Measurements from ENCODE around the gene ARSG.

DNA sequence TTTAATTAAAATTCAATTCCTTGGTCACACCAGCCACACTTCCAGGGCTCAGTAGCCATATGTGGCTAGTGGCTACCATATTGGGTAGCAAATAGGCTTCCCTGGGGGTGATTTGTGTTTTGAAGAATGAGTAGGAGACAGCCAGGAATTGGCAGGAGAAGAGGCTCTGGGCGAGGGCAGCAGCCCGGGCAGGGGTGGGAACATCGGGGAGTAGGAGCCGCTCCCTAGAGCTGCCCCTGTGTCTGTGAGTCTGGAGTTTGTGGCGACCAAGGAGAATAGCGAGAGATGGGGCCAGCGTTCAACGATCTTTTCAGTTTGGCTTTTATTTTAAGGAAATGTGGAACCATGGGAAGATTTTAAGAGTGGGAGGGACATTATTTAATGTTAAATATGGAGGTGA is 84.3 kb downstream of the ARSG start:
- TF ChIP-seq CTCF (IDR thresholded peaks at IDR 0.05; ENCODE audit: poor library complexity, severe bottlenecking) = no peak
- no peak for TF ChIP-seq REST (IDR thresholded peaks at IDR 0.05; ENCODE audit: borderline replicate concordance)
- TF ChIP-seq EP300 (conservative IDR thresholded peaks at IDR 0.05; ENCODE audit: poor library complexity, severe bottlenecking) = no peak
- TF ChIP-seq EZH2 (IDR thresholded peaks at IDR 0.05; ENCODE audit: borderline replicate concordance, insufficient read depth, low read length, poor library complexity, severe bottlenecking) = no peak
- no peak for TF ChIP-seq POLR2AphosphoS5 (IDR thresholded peaks at IDR 0.05)
- TF ChIP-seq RAD21 (conservative IDR thresholded peaks at IDR 0.05) = no peak
